GM12878 (cell line): ENCODE measurements around the gene CCDC18. TPM values are rescaled to one million over a fixed set of nuclear protein-coding genes. Genes with fewer than 3 reads are reported as not detected.

Source experiments
- ATAC-seq: fragments of 200-7000 bp; cut with Tn5 transposase; 3 replicates; pipeline ENCODE4 v1.9.1; 2020; ENCODE audit warnings: mild to moderate bottlenecking, moderate library complexity
- BruUV-seq: library from RNA; stranded (reverse); fragments of 400-500 nt; replicated peaks from 2 replicates; lab custom pipeline; 2021; lab: Mats Ljungman, UMichigan
- CTCF ChIA-PET: fragments of 300-600 bp; sonication (Branson Sonifier 250); formaldehyde crosslinking; extraction: SDS; loops from one replicate; lab custom pipeline; 2021; ENCODE audit warnings: inconsistent platforms; lab: Yijun Ruan, JAX
- POLR2A ChIA-PET: fragments of 350-600 bp; formaldehyde crosslinking; extraction: SDS; loops from one replicate; lab custom pipeline; 2021; ENCODE audit warnings: inconsistent platforms; lab: Charles Lee
- RAD21 ChIA-PET: fragments of 300-600 bp; sonication (Branson Sonifier 250); formaldehyde crosslinking; loops from one replicate; lab custom pipeline; 2023; ENCODE audit warnings: antibody characterized with exemption; ENCODE audit not compliant: unreplicated experiment; lab: Charles Lee
- SMC1A ChIA-PET: fragments of 300-600 bp; sonication (Branson Sonifier 250); formaldehyde crosslinking; loops from one replicate; lab custom pipeline; 2023; ENCODE audit not compliant: unreplicated experiment, uncharacterized antibody; lab: Charles Lee
- DNase-seq: peaks from one replicate; pipeline ENCODE4 v3.0.0-alpha.2; 2011; ENCODE audit warnings: low read depth, low spot score
- FAIRE-seq: peaks from 3 replicates; lab custom pipeline; 2011; peaks lifted over from hg19 to GRCh38; lab: Jason Lieb, UNC
- H2AFZ ChIP-seq: 2 replicates; pipeline ENCODE4 v1.6.0; 2011; ENCODE audit warnings: low read depth, low read length, control low read depth; ENCODE audit not compliant: control insufficient read depth
- H3K27ac ChIP-seq: 2 replicates; pipeline ENCODE4 v1.5.1; 2011; ENCODE audit warnings: control low read depth; ENCODE audit not compliant: control insufficient read depth, insufficient read depth
- H3K27me3 ChIP-seq, 2 experiments: replicated peaks in 1 of 2; 2 replicates each; pipeline versions ENCODE4 v1.6.0 to v1.6.1; 2011; ENCODE audit warnings: low read length in 1 of 2; ENCODE audit not compliant: control insufficient read depth in 2 of 2, insufficient read depth in 2 of 2
- H3K36me3 ChIP-seq, 2 experiments: 2 replicates each; pipeline ENCODE4 v1.5.1; 2011; ENCODE audit warnings: low read length in 1 of 2; ENCODE audit not compliant: control insufficient read depth in 2 of 2, insufficient read depth in 2 of 2
- H3K4me1 ChIP-seq: 2 replicates; pipeline ENCODE4 v1.6.1; 2011; ENCODE audit warnings: mild to moderate bottlenecking, low read length, moderate library complexity, mixed read lengths; ENCODE audit not compliant: control insufficient read depth, insufficient read depth
- H3K4me2 ChIP-seq: 2 replicates; pipeline ENCODE4 v1.6.0; 2011; ENCODE audit warnings: control low read depth; ENCODE audit not compliant: control insufficient read depth, insufficient read depth
- H3K4me3 ChIP-seq: fragments of 200-600 bp; sonication (generic); 2 replicates; pipeline ENCODE4 v1.5.1; 2016
- H3K79me2 ChIP-seq: 2 replicates; pipeline ENCODE4 v1.6.0; 2011; ENCODE audit warnings: low read length; ENCODE audit not compliant: control insufficient read depth, insufficient read depth
- H3K9ac ChIP-seq: 2 replicates; pipeline ENCODE4 v1.8.0; 2011; ENCODE audit warnings: low read length, control low read depth, mixed read lengths; ENCODE audit not compliant: control insufficient read depth, insufficient read depth
- H3K9me3 ChIP-seq: replicated peaks from 3 replicates; pipeline ENCODE4 v1.5.1; 2011; ENCODE audit warnings: mild to moderate bottlenecking, low read length; ENCODE audit not compliant: control insufficient read depth, insufficient read depth
- H4K20me1 ChIP-seq: 2 replicates; pipeline ENCODE4 v1.6.0; 2011; ENCODE audit not compliant: control insufficient read depth, insufficient read depth
- ATF3 ChIP-seq: IDR thresholded peaks from 2 replicates; pipeline ENCODE4 v1.6.1; 2011; ENCODE audit warnings: low read depth, mild to moderate bottlenecking, low read length, moderate library complexity, borderline replicate concordance; ENCODE audit errors: extremely low read depth
- CTCF ChIP-seq, 3 experiments: IDR thresholded peaks in 2 of 3; conservative IDR thresholded peaks in 1 of 3; 2 replicates each; pipeline ENCODE4 v1.5.1; 2011; ENCODE audit warnings: low read depth in 3 of 3, low read length in 3 of 3, mild to moderate bottlenecking in 3 of 3, control low read depth in 2 of 3, moderate library complexity in 2 of 3, inconsistent platforms in 1 of 3, mixed read lengths in 1 of 3; ENCODE audit not compliant: control insufficient read depth in 2 of 3, insufficient read depth in 1 of 3; ENCODE audit errors: extremely low read depth in 1 of 3
- DPF2 ChIP-seq: fragments of 450-650 bp; IDR thresholded peaks from 2 replicates; pipeline ENCODE4 v1.6.1; 2017; ENCODE audit warnings: mild to moderate bottlenecking
- HSF1 ChIP-seq: fragments of 150-350 bp; IDR thresholded peaks from 2 replicates; pipeline ENCODE4 v1.6.1; 2014; ENCODE audit warnings: mild to moderate bottlenecking, low read depth, low read length
- JUNB ChIP-seq: IDR thresholded peaks from 2 replicates; pipeline ENCODE4 v1.6.1; 2016; ENCODE audit warnings: antibody characterized with exemption, mild to moderate bottlenecking
- KAT2A ChIP-seq: conservative IDR thresholded peaks from 2 replicates; pipeline ENCODE4 v1.6.1; 2011; ENCODE audit warnings: low read depth, low read length; ENCODE audit not compliant: control insufficient read depth
- MAX ChIP-seq: IDR thresholded peaks from 2 replicates; pipeline ENCODE4 v1.6.1; 2012; ENCODE audit warnings: low read depth, low read length, improper control_type of control experiment
- MEF2A ChIP-seq: IDR thresholded peaks from 2 replicates; pipeline ENCODE4 v1.6.1; 2011; ENCODE audit warnings: low read depth, mild to moderate bottlenecking, low read length, moderate library complexity; ENCODE audit not compliant: insufficient read depth
- NRF1 ChIP-seq: conservative IDR thresholded peaks from 2 replicates; pipeline ENCODE4 v1.6.1; 2011; ENCODE audit warnings: mild to moderate bottlenecking, low read depth, low read length, improper control_type of control experiment
- RCOR1 ChIP-seq: conservative IDR thresholded peaks from 2 replicates; pipeline ENCODE4 v1.6.1; 2012; ENCODE audit warnings: low read depth, low read length, improper control_type of control experiment
- REST ChIP-seq: IDR thresholded peaks from 2 replicates; pipeline ENCODE4 v1.6.1; 2012; ENCODE audit warnings: mild to moderate bottlenecking, low read depth, low read length
- RFX5 ChIP-seq: IDR thresholded peaks from 2 replicates; pipeline ENCODE4 v1.6.1; 2011; ENCODE audit warnings: low read depth, low read length, improper control_type of control experiment
- STAT3 ChIP-seq: IDR thresholded peaks from 2 replicates; pipeline ENCODE4 v1.6.1; 2011; ENCODE audit warnings: low read depth, low read length, improper control_type of control experiment
- ZNF274 ChIP-seq: IDR thresholded peaks from one replicate; pipeline ENCODE4 v1.8.0; 2011; ENCODE audit not compliant: insufficient read length, insufficient read depth
- WGBS: methylation state at CpG from one replicate; pipeline ENCODE4 v1.1.6; 2016; ENCODE audit warnings: low lambda C conversion rate; ENCODE audit not compliant: insufficient replicate concordance, insufficient coverage; ENCODE audit errors: missing lambda C conversion rate; 5-methylcytosine and 5-hydroxymethylcytosine counted together
- in situ Hi-C: fragments of 300-500 bp; cut with MboI; formaldehyde crosslinking; loops from 9 replicates; pipeline ENCODE4 v1.14.3; 2018; ENCODE audit warnings: mixed read lengths
- intact Hi-C: fragments of 100-400 bp; cut with micrococcal nuclease; formaldehyde crosslinking; loops from one replicate; pipeline ENCODE4 v1.14.2; 2022; ENCODE audit not compliant: unreplicated experiment
- polyA plus RNA-seq, 11 experiments: library from polyadenylated mRNA; depleted of rRNA in 4 of 11; unstranded in 6 of 11; stranded (reverse) in 5 of 11; fragments of >200 nt; fragmentation: Nextera tagmentation in 4 of 11; fragmentation: Illumina TruSeq in 1 of 11; extraction: Ambion mirVana in 4 of 11; extraction: Trizol in 1 of 11; gene quantifications; 1 replicate in 1 of 11; 2 replicates in 10 of 11; pipeline versions ENCODE4 v1.2.1 to v1.2.3, GENCODE V29; 2011 to 2016; ENCODE audit warnings: inconsistent platforms in 2 of 11, missing spikeins in 2 of 11, low read depth in 1 of 11
- total RNA-seq, 4 experiments: library from RNA; depleted of rRNA in 3 of 4; stranded (reverse); fragments of >200 nt in 3 of 4; fragmentation: Illumina TruSeq in 1 of 4; extraction: Trizol in 1 of 4; gene quantifications; 2 replicates each; pipeline versions ENCODE4 v1.2.1 to v1.2.3, GENCODE V29; 2013 to 2021

CCDC18 gene
- total and polyA plus RNA-seq, 10 of the 15 experiments (the other 5 are each of a cell fraction or from before 2014, with no cell fraction given), result 15.6 to 34.9 (median 19.5) TPM

GRCh38 chr1:93200714-93201113, 20.2 kb downstream of the CCDC18 start:
- Histone ChIP-seq H3K79me2 (no peaks in the 10 kb centered on the region), H3K4me2 (no peak overlapping the region), H2AFZ (no peak overlapping the region), H4K20me1 (no peaks in the 10 kb centered on the region), H3K4me3 (no peak overlapping the region), H3K36me3 (peaks cover 5 to 6% of the 10 kb centered on the region in 2 experiments; a peak in 3 of 4 replicates), H3K4me1 (no peaks in the 10 kb centered on the region), H3K9ac (no peak overlapping the region), H3K27me3 (no peaks in the 10 kb centered on the region), H3K9me3 (no peaks in the 10 kb centered on the region), H3K27ac (no peak overlapping the region)
- WGBS, result 98% methylated on average over 4 of the region's 4 CpGs
- in situ Hi-C loops (no loop called here), intact Hi-C loops (no loop called here)
- no peak for FAIRE-seq
- POLR2A ChIA-PET, result interaction anchor here (0.5 to 1.0 kb wide), 2 partner anchors 18 to 22 kb away, joined by 3 to 4 read pairs; no protein-coding TSS in a partner anchor
- no peak for DNase-seq
- BruUV-seq, result no TSS peak
- SMC1A ChIA-PET, result interaction anchor here (1.0 kb wide), 1 partner anchor 120 kb away, joined by 4 read pairs; no protein-coding TSS in a partner anchor
- CTCF ChIA-PET, result no interaction called here
- TF ChIP-seq MAX (no peak), JUNB (no peak), REST (no peak), MEF2A (no peak), ZNF274 (no peak), KAT2A (no peak), RFX5 (no peak), DPF2 (no peak), STAT3 (no peak), HSF1 (no peak), ATF3 (no peak), CTCF (IDR thresholded peaks at IDR 0.05 in 2 of 3, conservative IDR thresholded peaks at IDR 0.05 in 1 of 3; ENCODE audit: control insufficient read depth in 2 of 3, extremely low read depth in 1 of 3, insufficient read depth in 1 of 3, low read depth in 3 of 3, low read length in 3 of 3) (no peak), RCOR1 (no peak), NRF1 (no peak)
- RAD21 ChIA-PET, result no interaction called here
- ATAC-seq, result no peak
